ENCODE results near the gene LBX2.
A peak's percentile ranks its signal among the peaks of the same experiment; 100 is the strongest.

Gene LBX2, protein sequence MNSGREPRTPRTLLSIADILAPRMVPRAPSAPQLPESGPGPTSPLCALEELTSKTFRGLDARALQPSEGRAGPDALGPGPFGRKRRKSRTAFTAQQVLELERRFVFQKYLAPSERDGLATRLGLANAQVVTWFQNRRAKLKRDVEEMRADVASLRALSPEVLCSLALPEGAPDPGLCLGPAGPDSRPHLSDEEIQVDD

DNA sequence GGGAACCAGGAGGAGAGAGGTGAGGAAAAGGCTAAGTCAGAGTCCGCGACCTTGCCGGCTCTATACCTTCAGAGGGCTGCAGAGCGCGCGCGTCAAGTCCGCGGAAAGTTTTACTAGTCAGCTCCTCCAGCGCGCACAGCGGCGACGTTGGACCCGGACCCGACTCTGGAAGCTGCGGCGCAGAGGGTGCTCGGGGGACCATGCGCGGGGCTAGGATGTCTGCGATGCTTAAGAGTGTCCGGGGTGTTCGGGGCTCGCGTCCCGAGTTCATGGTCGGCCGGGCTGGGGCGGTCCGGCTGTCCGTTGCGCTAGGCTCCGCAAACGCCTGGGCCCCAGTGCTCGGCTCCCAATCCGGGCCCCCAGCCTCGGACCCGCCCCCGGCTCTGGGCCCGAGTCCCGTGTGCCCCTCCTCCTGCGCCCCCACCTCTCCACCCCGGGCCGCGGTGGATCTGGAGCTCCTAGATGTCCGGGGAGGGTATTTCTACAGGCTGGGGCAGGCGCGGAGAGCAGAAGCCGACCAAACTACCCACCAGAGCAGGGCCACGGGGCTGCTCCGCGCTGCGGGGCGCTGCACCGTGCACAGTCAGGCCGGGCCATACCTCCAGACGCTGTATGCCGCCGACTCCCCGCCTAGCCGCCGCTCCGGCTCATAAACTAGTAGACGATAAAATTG is at the start of gene LBX2:
LBX2 (minus strand) TSS at position 337 of the 673 bp plus-strand sequence; CDS start at position 271, 66 bp downstream.
- H3K27me3 Mint-ChIP-seq (ENCODE audit: low read depth) = peaks cover 47% of the 10 kb centered on the region
- no peaks in the 10 kb centered on the region for H3K9me3 Mint-ChIP-seq
- DNase-seq (ENCODE audit: low spot score) = peak; percentile 38
- peaks cover 11% of the 10 kb centered on the region for H3K36me3 Mint-ChIP-seq (ENCODE audit: low read depth)
- H3K27ac Mint-ChIP-seq = peak within 1 kb of the TSS; percentile 73
- peaks cover 21% of the 10 kb centered on the region for H3K4me1 Mint-ChIP-seq (ENCODE audit: low read depth)
- H3K4me3 Mint-ChIP-seq = peak within 1 kb of the TSS; percentile 93

DNA sequence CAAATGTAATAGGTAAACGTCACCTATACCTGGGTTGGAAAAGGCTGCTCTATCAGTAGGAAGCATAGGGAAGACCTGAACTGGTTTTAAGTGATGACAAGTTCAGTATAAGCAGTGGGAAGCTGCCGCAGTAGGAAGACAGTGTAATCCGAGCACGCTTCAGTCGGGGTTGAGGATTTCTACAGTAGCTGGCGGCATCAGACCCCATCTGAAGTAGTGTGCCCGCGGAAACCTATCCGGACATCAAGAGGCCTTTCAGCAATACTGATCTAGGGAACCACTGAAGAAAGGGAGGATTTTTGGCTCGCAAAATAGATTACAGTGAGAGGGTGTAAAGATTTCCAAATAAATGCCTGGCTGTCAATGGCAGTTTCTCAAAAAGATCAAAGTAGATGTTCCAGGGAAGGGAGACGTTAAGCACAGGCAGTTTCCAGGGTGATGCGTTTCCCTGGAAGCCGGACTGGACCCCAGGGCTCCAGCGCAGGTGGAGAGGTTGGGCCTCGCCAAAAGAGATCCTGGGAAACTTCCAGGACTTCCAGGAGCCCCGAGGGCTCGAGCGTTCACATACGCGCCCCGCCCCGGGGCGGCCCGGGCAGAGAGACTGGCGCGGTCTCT is 49.0 kb upstream of the LBX2 start:
- Mint-ChIP-seq H3K27me3 (ENCODE audit: low read depth) (peaks cover 21% of the 10 kb centered on the region), H3K27ac (peak overlapping the region; percentile 12), H3K4me1 (ENCODE audit: low read depth) (peaks cover 25% of the 10 kb centered on the region), H3K4me3 (peak overlapping the region; percentile 80), H3K9me3 (no peaks in the 10 kb centered on the region), H3K36me3 (ENCODE audit: low read depth) (no peaks in the 10 kb centered on the region)
- DNase-seq (ENCODE audit: low spot score) = no peak

DNA sequence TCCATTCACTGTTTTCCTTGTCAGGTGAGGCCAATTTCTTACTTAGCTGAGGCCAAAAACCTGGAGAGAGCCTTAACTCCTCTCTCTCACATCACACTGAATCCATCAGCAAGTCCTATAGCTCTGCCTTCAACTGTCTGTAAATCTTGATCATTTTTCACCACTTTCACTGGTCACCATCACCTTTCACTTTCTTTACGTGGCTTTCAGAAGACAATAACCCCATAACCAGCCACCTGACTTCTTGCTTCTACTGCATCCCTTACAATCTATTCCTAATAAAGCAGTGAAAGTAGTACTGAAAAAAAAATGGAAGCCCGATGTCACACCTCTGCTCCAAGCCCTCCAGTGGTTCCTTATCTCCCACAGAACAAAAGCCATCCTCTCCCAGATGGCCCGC is 46.6 kb upstream of the LBX2 start:
- H3K4me1 Mint-ChIP-seq (ENCODE audit: low read depth) = peaks cover 12% of the 10 kb centered on the region
- H3K27me3 Mint-ChIP-seq (ENCODE audit: low read depth) = peaks cover 25% of the 10 kb centered on the region
- H3K27ac Mint-ChIP-seq = no peak overlapping the region
- DNase-seq (ENCODE audit: low spot score) = no peak
- H3K4me3 Mint-ChIP-seq = no peak overlapping the region
- no peaks in the 10 kb centered on the region for H3K36me3 Mint-ChIP-seq (ENCODE audit: low read depth)
- no peaks in the 10 kb centered on the region for H3K9me3 Mint-ChIP-seq

DNA sequence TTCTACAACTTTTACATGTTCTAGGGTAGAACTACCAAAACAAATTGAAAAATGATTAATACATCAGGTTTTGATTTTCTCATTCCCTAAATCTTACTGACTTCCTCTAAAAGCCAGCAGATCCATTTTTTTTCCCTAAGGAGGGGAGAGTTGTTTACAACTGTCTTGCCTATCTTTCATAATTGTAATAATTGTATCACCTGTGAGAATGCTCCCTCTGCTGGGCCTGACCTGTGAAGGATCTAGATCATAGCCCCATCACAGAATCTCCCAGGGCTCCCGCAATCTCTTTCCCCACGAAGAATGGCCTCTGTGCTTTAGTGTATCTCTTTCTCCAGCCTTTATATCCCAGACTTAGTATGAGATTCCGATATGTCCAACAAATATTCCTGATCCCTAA is 45.2 kb upstream of the LBX2 start:
- no peaks in the 10 kb centered on the region for H3K9me3 Mint-ChIP-seq
- H3K27me3 Mint-ChIP-seq (ENCODE audit: low read depth) = peaks cover 26% of the 10 kb centered on the region
- DNase-seq (ENCODE audit: low spot score) = no peak
- H3K4me1 Mint-ChIP-seq (ENCODE audit: low read depth) = peaks cover 9% of the 10 kb centered on the region
- H3K27ac Mint-ChIP-seq = no peak overlapping the region
- H3K36me3 Mint-ChIP-seq (ENCODE audit: low read depth) = no peaks in the 10 kb centered on the region
- no peak overlapping the region for H3K4me3 Mint-ChIP-seq

DNA sequence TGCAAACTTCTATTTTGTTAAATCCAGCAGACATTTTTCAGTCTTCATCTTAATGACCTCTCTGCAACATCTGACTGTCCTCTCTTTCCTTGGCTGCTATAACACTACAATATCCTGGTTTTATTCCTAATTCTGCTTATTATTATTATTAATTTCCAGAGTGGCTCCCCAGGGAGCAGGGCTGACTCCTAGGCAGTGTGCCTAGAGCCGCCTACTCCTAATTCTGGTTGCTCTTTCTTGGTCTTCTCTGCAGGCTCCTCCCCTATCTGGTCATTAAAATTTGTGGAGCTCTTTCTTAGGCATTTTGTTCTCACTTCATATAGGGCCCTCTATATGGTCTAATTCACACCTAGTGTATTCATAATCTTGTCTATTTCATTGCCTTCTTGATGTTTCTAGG is 43.6 kb upstream of the LBX2 start:
- Mint-ChIP-seq H3K27ac (no peak overlapping the region), H3K9me3 (no peaks in the 10 kb centered on the region), H3K4me1 (ENCODE audit: low read depth) (peaks cover 9% of the 10 kb centered on the region), H3K4me3 (no peak overlapping the region), H3K27me3 (ENCODE audit: low read depth) (peaks cover 25% of the 10 kb centered on the region), H3K36me3 (ENCODE audit: low read depth) (no peaks in the 10 kb centered on the region)
- DNase-seq (ENCODE audit: low spot score) = no peak

DNA sequence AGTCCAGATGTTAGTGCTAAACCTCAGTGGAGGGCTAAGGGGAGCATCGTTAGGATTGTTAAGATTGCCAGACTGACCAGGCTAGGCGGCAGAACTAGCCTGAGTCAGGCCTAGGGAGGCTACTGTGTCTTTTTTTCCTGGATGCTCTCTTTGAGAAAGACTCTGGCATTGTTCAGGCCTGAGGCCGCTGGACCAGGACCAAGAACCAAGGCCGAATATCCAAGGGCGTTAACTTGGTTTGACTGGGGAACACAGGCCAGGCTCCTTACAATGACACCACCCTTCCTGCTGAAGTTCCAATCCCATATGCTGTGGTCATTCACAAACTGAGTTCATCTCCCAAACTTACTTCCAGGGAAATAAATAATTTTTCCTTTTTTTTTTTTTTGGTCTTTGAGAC is 40.9 kb upstream of the LBX2 start:
- peaks cover 5% of the 10 kb centered on the region for H3K4me1 Mint-ChIP-seq (ENCODE audit: low read depth)
- no peaks in the 10 kb centered on the region for H3K9me3 Mint-ChIP-seq
- DNase-seq (ENCODE audit: low spot score) = no peak
- no peak overlapping the region for H3K27ac Mint-ChIP-seq
- H3K4me3 Mint-ChIP-seq = no peak overlapping the region
- H3K36me3 Mint-ChIP-seq (ENCODE audit: low read depth) = no peaks in the 10 kb centered on the region
- H3K27me3 Mint-ChIP-seq (ENCODE audit: low read depth) = peaks cover 19% of the 10 kb centered on the region

DNA sequence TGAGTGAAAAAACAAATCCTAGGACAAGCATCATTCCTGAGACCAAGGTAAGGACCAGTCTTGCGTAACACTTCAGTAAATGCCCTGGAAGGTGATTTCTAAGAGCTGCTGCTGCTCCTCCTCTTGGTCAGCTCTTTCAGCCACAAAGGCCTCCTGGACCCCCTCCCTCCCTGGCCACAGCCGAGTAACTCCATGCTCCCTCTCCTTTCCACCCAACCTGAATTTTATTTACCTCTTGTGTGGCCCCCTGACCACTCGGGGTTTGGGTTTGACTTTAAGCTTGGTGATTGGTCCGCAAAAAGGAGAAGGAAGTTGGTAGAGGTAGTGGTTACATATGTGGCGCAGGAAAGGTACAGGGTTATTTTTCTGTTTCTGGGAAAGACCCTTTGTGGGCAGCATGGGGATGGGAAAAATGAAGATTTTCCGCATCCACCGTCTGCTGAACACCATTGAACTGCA is 39.5 kb upstream of the LBX2 start:
- Mint-ChIP-seq H3K27me3 (ENCODE audit: low read depth) (peaks cover 16% of the 10 kb centered on the region), H3K9me3 (no peaks in the 10 kb centered on the region), H3K36me3 (ENCODE audit: low read depth) (peaks cover under 1% of the 10 kb centered on the region), H3K27ac (no peak overlapping the region), H3K4me1 (ENCODE audit: low read depth) (peaks cover 5% of the 10 kb centered on the region), H3K4me3 (no peak overlapping the region)
- DNase-seq (ENCODE audit: low spot score) = no peak

DNA sequence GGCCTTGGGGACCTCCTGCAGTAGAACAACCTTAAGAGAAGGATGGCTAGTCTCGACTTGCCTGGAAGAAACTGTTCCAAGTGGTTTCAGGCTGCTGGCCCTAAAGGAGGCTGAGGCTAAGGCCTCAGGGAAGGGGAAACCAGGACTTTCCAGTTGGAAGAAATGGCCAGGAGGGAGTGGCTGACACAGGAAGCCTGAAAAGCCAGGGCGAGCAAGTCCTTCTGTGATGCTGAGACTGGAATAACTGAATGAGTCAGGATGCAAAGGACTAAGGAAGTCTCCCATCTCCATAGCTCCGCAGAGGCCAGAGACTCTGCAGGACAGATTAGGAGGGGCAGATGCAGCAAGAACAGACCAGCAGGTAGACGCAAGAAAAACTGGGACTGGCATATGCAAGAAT is 37.7 kb upstream of the LBX2 start:
- Mint-ChIP-seq H3K27ac (no peak overlapping the region), H3K27me3 (ENCODE audit: low read depth) (peaks cover 13% of the 10 kb centered on the region), H3K4me3 (no peak overlapping the region), H3K4me1 (ENCODE audit: low read depth) (peaks cover 8% of the 10 kb centered on the region), H3K36me3 (ENCODE audit: low read depth) (peaks cover 9% of the 10 kb centered on the region), H3K9me3 (no peaks in the 10 kb centered on the region)
- no peak for DNase-seq (ENCODE audit: low spot score)

DNA sequence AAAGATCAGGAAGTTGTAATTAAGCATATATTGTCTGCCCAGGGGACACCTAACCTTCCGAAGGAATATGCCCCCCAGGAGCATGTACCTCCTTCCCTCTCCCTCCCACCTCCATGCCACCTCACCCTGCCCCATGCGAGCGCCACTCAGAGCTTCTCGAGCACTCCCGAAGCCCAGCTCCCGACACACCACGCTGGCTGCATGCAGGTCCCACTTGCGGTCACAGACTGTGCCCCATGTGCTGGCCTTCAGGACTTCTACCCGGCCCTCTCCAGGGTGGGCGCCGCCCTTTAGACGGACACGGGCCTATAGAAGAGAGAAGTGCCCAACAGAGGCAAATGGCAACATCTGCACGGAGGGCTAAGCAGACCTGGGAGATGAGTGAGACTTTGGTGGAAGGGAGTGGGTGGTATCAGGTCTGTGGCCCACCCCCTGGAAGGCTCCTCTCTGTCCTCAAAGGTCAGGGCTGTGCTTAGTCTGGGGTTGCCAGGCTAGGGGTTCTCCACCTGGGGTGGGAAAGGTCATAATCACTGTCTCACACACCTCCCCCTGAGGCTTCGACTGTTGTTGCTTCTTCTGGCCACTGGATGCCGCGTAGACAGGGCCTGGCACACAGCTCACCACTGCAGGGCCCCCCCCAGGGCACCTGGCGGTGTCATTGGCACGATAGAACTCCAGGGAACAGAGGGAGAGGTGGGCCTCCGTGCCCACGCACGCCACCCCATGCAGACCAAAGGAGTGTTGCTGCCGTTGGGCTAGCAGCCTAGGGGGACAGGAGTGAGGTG is 37.0 kb upstream of the LBX2 start:
- peaks cover 15% of the 10 kb centered on the region for H3K4me1 Mint-ChIP-seq (ENCODE audit: low read depth)
- no peaks in the 10 kb centered on the region for H3K9me3 Mint-ChIP-seq
- H3K36me3 Mint-ChIP-seq (ENCODE audit: low read depth) = peaks cover 15% of the 10 kb centered on the region
- H3K27ac Mint-ChIP-seq = no peak overlapping the region
- H3K27me3 Mint-ChIP-seq (ENCODE audit: low read depth) = peaks cover 12% of the 10 kb centered on the region
- no peak overlapping the region for H3K4me3 Mint-ChIP-seq
- DNase-seq (ENCODE audit: low spot score) = no peak

DNA sequence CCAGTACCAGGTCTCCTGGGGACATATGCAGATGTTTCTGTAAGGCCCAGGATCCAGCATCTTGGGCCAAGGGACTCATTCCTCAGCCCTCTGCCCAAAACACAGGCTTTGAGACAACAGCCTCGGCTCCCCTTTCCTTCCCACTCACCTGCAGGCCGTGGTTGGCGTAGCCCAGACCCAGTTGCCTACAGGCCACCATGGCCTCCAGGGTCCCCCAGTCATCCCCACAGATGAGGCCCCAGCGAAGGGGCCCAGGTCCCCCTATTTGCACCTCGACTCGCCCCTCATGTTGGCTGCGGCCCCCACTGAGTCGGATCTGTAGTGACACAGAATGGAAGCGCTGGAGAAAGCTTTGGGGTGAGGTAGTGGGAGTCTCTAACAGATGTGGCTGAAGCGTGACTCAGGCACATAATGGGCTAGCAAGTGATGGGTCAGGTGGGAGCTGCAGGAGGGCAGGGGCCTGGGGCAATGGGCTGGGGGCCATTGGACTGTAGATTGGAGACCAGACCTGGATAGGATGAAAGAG is 36.1 kb upstream of the LBX2 start:
- DNase-seq (ENCODE audit: low spot score) = no peak
- no peak overlapping the region for H3K27ac Mint-ChIP-seq
- no peak overlapping the region for H3K4me3 Mint-ChIP-seq
- H3K36me3 Mint-ChIP-seq (ENCODE audit: low read depth) = peaks cover 22% of the 10 kb centered on the region
- no peaks in the 10 kb centered on the region for H3K9me3 Mint-ChIP-seq
- peaks cover 23% of the 10 kb centered on the region for H3K4me1 Mint-ChIP-seq (ENCODE audit: low read depth)
- peaks cover 10% of the 10 kb centered on the region for H3K27me3 Mint-ChIP-seq (ENCODE audit: low read depth)

DNA sequence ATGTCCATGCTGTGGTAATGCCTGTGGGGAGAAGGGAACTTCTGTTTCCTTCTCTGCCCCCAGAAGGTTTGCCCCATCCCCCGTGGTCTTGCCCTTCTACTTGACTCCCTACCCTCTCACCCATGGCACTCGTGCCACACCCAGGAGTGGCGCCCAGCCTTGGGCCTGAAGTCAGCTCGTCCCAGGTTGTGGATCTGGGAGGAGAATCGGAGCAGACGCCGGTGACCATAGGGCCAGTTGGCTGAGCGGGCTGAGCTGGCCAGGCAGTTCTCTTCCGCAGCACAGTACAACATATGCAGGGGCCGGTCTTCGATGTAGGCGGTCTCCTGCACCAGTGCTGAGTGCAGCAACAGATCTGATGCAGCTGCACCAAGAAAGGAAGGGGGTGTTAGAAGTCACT is 35.0 kb upstream of the LBX2 start:
- no peak overlapping the region for H3K27ac Mint-ChIP-seq
- peaks cover 22% of the 10 kb centered on the region for H3K36me3 Mint-ChIP-seq (ENCODE audit: low read depth)
- DNase-seq (ENCODE audit: low spot score) = no peak
- no peaks in the 10 kb centered on the region for H3K9me3 Mint-ChIP-seq
- peaks cover 10% of the 10 kb centered on the region for H3K27me3 Mint-ChIP-seq (ENCODE audit: low read depth)
- H3K4me3 Mint-ChIP-seq = no peak overlapping the region
- peaks cover 24% of the 10 kb centered on the region for H3K4me1 Mint-ChIP-seq (ENCODE audit: low read depth)

DNA sequence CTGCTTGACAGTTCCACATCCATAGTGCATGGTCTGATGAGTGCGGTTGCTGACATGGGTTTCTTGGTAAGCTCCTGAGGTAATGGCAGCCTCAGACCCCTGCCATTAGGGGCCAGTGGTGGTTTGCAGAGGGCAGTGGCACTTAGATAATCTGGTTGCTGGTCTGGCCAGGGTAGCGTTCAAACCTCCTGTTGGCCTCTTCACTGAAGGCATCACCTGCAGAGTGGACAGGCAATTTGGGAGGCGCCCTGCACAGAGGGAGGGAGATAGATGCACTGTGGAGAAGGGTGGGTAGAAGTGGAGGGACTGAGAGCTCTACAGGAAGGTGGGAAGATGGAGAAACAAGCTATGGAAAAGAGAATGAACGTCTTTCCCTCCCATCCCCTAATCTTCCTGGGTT is 34.1 kb upstream of the LBX2 start:
- H3K9me3 Mint-ChIP-seq = no peaks in the 10 kb centered on the region
- peaks cover 19% of the 10 kb centered on the region for H3K4me1 Mint-ChIP-seq (ENCODE audit: low read depth)
- H3K27me3 Mint-ChIP-seq (ENCODE audit: low read depth) = peaks cover 8% of the 10 kb centered on the region
- no peak overlapping the region for H3K27ac Mint-ChIP-seq
- peaks cover 28% of the 10 kb centered on the region for H3K36me3 Mint-ChIP-seq (ENCODE audit: low read depth)
- no peak overlapping the region for H3K4me3 Mint-ChIP-seq
- no peak for DNase-seq (ENCODE audit: low spot score)

DNA sequence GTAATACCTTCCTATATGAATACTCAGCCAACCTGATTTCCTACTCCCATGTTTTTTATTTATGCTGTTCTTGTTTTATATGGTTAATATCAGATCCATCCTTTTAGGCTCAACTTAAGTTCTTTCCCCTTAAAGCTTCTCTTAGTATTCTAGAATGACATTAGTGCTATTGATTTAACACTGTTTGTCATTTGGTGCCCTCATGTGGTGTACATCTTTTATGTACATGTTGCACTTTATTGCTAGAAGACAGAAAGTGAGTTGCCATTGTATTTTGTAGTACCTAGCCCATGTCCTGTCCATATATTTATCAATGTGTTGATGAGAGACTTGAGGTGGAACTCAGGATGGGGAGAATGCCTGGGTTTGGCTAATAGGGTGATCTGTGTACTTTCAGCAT is 32.8 kb upstream of the LBX2 start:
- peak overlapping the region; percentile 63 for H3K27ac Mint-ChIP-seq
- H3K36me3 Mint-ChIP-seq (ENCODE audit: low read depth) = peaks cover 40% of the 10 kb centered on the region
- H3K4me1 Mint-ChIP-seq (ENCODE audit: low read depth) = peaks cover 28% of the 10 kb centered on the region
- H3K27me3 Mint-ChIP-seq (ENCODE audit: low read depth) = no peaks in the 10 kb centered on the region
- no peaks in the 10 kb centered on the region for H3K9me3 Mint-ChIP-seq
- no peak for DNase-seq (ENCODE audit: low spot score)
- H3K4me3 Mint-ChIP-seq = peak overlapping the region; percentile 98

DNA sequence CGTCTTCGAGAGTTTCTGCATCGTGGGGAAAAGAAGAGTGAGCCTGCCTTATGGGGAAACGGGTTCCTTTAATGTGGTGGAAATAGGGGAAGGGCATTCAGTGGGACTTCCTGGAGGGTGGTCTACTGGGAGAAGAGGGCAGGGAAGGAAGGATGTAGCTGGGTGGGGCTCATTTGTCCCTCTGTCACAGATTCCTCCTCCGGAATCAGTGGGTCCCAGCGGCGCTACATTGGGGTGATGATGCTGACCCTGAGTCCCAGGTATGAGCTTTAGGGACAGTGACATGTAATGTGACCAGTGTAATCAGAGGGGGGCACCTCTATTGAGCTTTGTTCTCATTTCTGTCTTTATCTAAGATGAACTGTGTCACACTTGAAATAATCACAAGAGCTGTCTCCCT is 32.3 kb upstream of the LBX2 start:
- Mint-ChIP-seq H3K27ac (peak overlapping the region; percentile 94), H3K4me3 (peak overlapping the region; percentile 98), H3K27me3 (ENCODE audit: low read depth) (no peaks in the 10 kb centered on the region), H3K4me1 (ENCODE audit: low read depth) (peaks cover 31% of the 10 kb centered on the region), H3K36me3 (ENCODE audit: low read depth) (peaks cover 46% of the 10 kb centered on the region), H3K9me3 (no peaks in the 10 kb centered on the region)
- DNase-seq (ENCODE audit: low spot score) = no peak

Data from T-helper 2 cell treated with Interferon-gamma antibody and Interleukin-4, amounts not matched to agents 5 μg/mL and 100 μg/mL, for 36 hours (primary cell).